OCI-LY3 (cell line): ENCODE results near the gene NEU2.

Experiments used
- H2AFZ ChIP-seq: fragments of 200-600, 300-600 bp; shearing (Covaris generic); 2 replicates; pipeline ENCODE4 v1.6.0; 2014; ENCODE audit warnings: antibody characterized with exemption, low read depth, low read length
- H3K27ac ChIP-seq: fragments of 200-600, 300-600 bp; sonication (generic); 2 replicates; pipeline ENCODE4 v1.5.1; 2014; ENCODE audit warnings: mild to moderate bottlenecking, low read length, moderate library complexity, mixed read lengths
- H3K27me3 ChIP-seq: fragments of 200-600, 300-600 bp; sonication (generic); 2 replicates; pipeline ENCODE4 v1.6.1; 2014; ENCODE audit warnings: low read depth, low read length, mixed read lengths
- H3K36me3 ChIP-seq: fragments of 200-600, 300-600 bp; sonication (generic); replicated peaks from 2 replicates; pipeline ENCODE3; 2014; ENCODE audit warnings: low read depth, low read length, mixed read lengths
- H3K4me1 ChIP-seq: fragments of 300-600, 200-600 bp; sonication (generic); 2 replicates; pipeline ENCODE4 v1.6.1; 2014; ENCODE audit warnings: low read length, mixed read lengths
- H3K4me2 ChIP-seq: fragments of 200-600, 300-600 bp; sonication (generic); 2 replicates; pipeline ENCODE4 v1.6.1; 2014; ENCODE audit warnings: low read length, mixed read lengths
- H3K4me3 ChIP-seq: fragments of 300-600, 200-600 bp; sonication (generic); 2 replicates; pipeline ENCODE4 v1.5.1; 2014; ENCODE audit warnings: antibody characterized with exemption, mild to moderate bottlenecking, low read length, moderate library complexity
- H3K79me2 ChIP-seq: fragments of 300-600, 200-600 bp; shearing (Covaris generic); 2 replicates; pipeline ENCODE4 v1.6.1; 2014; ENCODE audit warnings: mild to moderate bottlenecking, low read length, mixed read lengths
- H3K9ac ChIP-seq: fragments of 300-600, 200-600 bp; shearing (Covaris generic); 2 replicates; pipeline ENCODE4 v1.6.0; 2014; ENCODE audit warnings: mild to moderate bottlenecking, low read length, moderate library complexity
- H3K9me3 ChIP-seq: fragments of 200-600, 300-600 bp; shearing (Covaris generic); 2 replicates; pipeline ENCODE4 v1.6.1; 2014; ENCODE audit warnings: low read length, mixed read lengths; ENCODE audit not compliant: insufficient read depth
- H4K20me1 ChIP-seq: fragments of 200-600, 300-600 bp; sonication (generic); 2 replicates; pipeline ENCODE4 v1.6.1; 2016; ENCODE audit warnings: low read length, mixed read lengths; ENCODE audit not compliant: insufficient read depth
- EZH2phosphoT487 ChIP-seq: fragments of 200-600 bp; shearing (Covaris generic); IDR thresholded peaks from 2 replicates; pipeline ENCODE4 v1.6.1; 2018; ENCODE audit warnings: antibody characterized with exemption, mixed run types, low read depth
- TF ChIP-seq, protein P1 (sequence below): fragments of 200-600, 300-600 bp; sonication (generic); IDR thresholded peaks from 2 replicates; pipeline ENCODE4 v1.5.1; 2014; ENCODE audit warnings: antibody characterized with exemption, low read length, low read depth

NEU2 gene

DNA sequence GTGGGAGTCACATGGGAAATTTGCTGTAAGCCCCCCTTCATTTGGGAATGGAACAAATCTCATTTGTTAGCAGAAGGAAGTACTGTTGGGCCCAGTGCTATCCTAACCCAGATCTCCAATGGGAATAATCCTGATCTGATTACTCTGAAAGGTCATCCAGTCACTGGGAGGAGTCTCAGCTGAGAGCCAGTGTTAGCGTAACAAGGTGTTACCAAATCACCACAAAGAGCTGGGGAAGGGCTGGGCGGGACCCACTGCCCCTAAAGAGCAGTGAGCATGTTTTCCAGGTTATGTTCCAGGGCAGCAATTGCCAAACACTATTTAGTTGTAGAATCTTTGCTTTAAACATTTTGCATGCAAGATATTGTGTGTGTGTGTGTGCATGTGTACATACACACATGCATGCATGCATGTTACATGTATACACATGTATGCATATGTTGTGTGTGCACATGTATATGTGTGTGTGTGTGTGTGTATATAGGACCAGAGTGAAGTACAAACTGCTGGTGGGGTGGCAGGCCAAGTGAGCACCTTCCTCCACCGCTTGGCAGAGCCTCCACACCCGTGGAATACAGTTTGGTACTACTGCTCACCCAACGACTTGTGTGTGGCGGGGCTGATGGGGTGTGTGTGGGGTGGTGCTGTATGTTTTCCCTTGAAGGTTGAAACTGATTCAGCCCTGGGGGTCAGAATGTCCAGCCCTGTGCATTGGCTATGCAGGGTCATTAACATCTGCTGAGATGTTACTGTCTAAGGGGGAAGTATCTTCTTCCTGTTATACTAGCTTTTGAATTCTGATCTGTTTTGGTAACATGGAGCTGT lies 42.9 kb downstream of the NEU2 start:
- H3K9ac ChIP-seq: peak overlapping the region; percentile 71
- TF ChIP-seq EZH2phosphoT487: no peak
- TF ChIP-seq, protein P1, sequence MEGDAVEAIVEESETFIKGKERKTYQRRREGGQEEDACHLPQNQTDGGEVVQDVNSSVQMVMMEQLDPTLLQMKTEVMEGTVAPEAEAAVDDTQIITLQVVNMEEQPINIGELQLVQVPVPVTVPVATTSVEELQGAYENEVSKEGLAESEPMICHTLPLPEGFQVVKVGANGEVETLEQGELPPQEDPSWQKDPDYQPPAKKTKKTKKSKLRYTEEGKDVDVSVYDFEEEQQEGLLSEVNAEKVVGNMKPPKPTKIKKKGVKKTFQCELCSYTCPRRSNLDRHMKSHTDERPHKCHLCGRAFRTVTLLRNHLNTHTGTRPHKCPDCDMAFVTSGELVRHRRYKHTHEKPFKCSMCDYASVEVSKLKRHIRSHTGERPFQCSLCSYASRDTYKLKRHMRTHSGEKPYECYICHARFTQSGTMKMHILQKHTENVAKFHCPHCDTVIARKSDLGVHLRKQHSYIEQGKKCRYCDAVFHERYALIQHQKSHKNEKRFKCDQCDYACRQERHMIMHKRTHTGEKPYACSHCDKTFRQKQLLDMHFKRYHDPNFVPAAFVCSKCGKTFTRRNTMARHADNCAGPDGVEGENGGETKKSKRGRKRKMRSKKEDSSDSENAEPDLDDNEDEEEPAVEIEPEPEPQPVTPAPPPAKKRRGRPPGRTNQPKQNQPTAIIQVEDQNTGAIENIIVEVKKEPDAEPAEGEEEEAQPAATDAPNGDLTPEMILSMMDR: no peak
- H3K4me1 ChIP-seq: peaks cover 71% of the 10 kb centered on the region
- peaks cover 95% of the 10 kb centered on the region for H3K79me2 ChIP-seq
- H3K4me3 ChIP-seq: peak overlapping the region; percentile 54
- H3K27me3 ChIP-seq: no peaks in the 10 kb centered on the region
- H3K36me3 ChIP-seq: peaks cover 45% of the 10 kb centered on the region
- H2AFZ ChIP-seq: no peak overlapping the region
- H3K9me3 ChIP-seq: no peaks in the 10 kb centered on the region
- peaks cover 5% of the 10 kb centered on the region; the same call in 1 of the 2 replicates for H4K20me1 ChIP-seq
- H3K27ac ChIP-seq: peak overlapping the region; percentile 98
- peak overlapping the region; percentile 89 for H3K4me2 ChIP-seq

DNA sequence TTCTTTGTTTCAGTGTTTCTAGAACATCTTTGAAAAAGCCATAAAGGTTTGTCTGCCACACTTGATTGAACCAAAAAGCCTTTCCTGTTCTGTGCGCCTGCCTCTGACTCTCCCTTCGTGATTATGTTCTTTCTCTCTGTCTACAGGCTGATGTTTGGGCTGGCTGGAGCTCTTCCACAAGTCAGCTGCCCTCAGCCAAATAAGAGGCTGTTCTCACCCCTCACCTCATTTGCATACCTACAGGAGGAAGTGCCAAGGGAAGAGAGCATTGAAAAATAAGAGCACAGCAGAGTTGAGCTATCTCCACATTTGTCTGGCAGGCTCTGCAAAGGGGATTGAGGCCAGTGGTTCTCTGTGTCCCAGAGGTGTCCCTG lies 43.5 kb downstream of the NEU2 start:
- Histone ChIP-seq H4K20me1 (peaks cover 5% of the 10 kb centered on the region; the same call in 1 of the 2 replicates), H3K4me3 (peak overlapping the region; percentile 61), H2AFZ (no peak overlapping the region), H3K4me2 (peak overlapping the region; percentile 89), H3K27ac (peak overlapping the region; percentile 98), H3K9ac (peak overlapping the region; percentile 71), H3K79me2 (peaks cover 95% of the 10 kb centered on the region), H3K9me3 (no peaks in the 10 kb centered on the region), H3K4me1 (peaks cover 77% of the 10 kb centered on the region), H3K27me3 (no peaks in the 10 kb centered on the region), H3K36me3 (peaks cover 46% of the 10 kb centered on the region)
- TF ChIP-seq, protein P1: no peak
- no peak for TF ChIP-seq EZH2phosphoT487

DNA sequence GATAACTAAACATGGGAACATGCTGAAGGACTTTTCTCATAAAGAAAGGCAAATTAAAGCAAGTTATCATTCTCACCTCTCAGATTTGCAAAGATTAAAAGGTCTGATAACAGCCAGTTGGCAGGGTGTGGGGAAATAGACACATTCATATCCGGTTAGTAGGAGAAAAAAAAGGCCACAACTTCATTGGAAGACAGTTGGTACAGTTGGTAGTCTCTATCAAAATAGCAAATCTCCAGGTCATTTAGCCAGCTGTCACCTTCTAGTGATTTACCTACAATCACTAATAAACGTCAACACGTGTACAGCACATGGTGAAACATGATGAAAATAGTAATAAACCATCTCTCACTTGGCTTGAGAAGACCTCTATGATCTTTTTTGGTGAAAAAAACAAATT lies 44.3 kb downstream of the NEU2 start:
- Histone ChIP-seq H3K9ac (peak overlapping the region; percentile 71), H3K36me3 (peaks cover 40% of the 10 kb centered on the region), H4K20me1 (peaks cover 5% of the 10 kb centered on the region; the same call in 1 of the 2 replicates), H3K27me3 (no peaks in the 10 kb centered on the region), H3K79me2 (peaks cover 93% of the 10 kb centered on the region), H3K4me1 (peaks cover 85% of the 10 kb centered on the region), H3K27ac (peak overlapping the region; percentile 98), H3K9me3 (no peaks in the 10 kb centered on the region), H3K4me2 (peak overlapping the region; percentile 89), H3K4me3 (peak overlapping the region; percentile 61), H2AFZ (no peak overlapping the region)
- TF ChIP-seq, protein P1: no peak
- no peak for TF ChIP-seq EZH2phosphoT487

DNA sequence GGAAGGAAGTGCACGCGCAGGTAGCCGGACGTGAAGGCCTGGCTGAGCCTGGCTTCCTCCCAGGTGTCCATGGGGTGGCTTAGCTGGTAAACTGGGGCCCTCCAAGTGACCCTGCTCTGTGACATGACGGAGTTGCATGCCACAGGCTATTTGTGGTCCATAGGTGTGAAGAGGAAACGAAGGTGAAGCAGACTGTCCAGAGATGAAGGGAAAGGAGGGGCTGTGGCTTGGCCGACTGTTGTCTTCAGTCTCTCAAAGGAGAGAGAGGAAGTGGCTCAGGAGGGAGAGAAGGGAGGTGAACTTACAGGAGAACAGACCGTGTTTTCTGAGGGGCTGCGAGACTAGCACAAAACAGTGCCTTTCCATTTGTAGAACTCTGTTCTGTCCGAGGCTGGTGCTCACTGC lies 47.0 kb downstream of the NEU2 start:
- no peak overlapping the region for H3K4me3 ChIP-seq
- TF ChIP-seq, protein P1: no peak
- TF ChIP-seq EZH2phosphoT487: no peak
- no peaks in the 10 kb centered on the region for H3K9me3 ChIP-seq
- peak overlapping the region; percentile 88 for H3K9ac ChIP-seq
- peak overlapping the region; percentile 72; the same call in 1 of the 2 replicates for H3K4me2 ChIP-seq
- peaks cover 89% of the 10 kb centered on the region for H3K4me1 ChIP-seq
- H3K27me3 ChIP-seq: no peaks in the 10 kb centered on the region
- no peaks in the 10 kb centered on the region for H4K20me1 ChIP-seq
- H3K79me2 ChIP-seq: peaks cover 83% of the 10 kb centered on the region
- peaks cover 38% of the 10 kb centered on the region for H3K36me3 ChIP-seq
- H3K27ac ChIP-seq: peak overlapping the region; percentile 100
- H2AFZ ChIP-seq: no peak overlapping the region
